Endometrial microvascular endothelial cells (primary cell): Measurements from ENCODE around the gene MTF1. TPM values are rescaled to one million over a fixed set of nuclear protein-coding genes. Genes with fewer than 3 reads are reported as not detected.

Source experiments
- in situ Hi-C: cut with HindIII; loops from 2 replicates; pipeline ENCODE4 v1.10.0; 2017; ENCODE audit warnings: low sequenced_read_pairs, low pct_unique_long_range_greater_than_20kb; ENCODE audit errors: inconsistent ontology term
- total RNA-seq: library from RNA; depleted of rRNA; stranded (reverse); fragments of >200 nt; gene quantifications from one replicate; pipeline ENCODE4 v1.2.3, GENCODE V29; 2015; ENCODE audit errors: inconsistent ontology term

The MTF1 gene
- total RNA-seq, 1 donor from 2014 or later = 2.0 TPM

DNA sequence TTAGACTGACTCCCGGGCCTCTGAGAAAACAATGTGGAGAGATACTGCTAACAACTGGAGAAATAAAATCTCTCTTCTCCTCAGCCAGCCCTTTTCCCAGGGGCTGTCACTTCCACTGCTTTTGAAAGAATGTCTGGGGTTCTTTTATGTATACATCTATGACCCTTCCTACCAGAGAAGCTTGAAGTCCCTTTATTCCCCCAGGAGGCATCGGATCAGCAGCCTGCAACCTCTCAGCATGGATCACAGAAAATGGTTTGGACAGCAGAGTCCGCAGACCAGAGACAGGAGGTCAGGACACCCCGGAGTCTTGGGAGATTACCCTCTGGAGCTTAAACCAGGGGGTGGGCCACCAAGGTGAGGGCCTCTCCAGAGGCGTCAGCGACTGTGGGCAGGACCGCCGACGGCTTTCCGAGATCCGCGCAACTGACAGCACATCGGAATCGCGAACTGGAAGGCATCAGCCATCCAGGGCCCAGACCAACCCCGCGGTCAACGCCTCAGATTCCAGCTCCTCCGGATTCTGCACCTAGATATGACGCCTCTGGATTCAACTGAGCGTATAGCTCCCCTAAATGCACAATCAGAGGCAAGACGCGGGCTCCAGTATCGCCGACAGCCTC lies 95.5 kb downstream of the MTF1 start:
- in situ Hi-C loops = no loop called here

DNA sequence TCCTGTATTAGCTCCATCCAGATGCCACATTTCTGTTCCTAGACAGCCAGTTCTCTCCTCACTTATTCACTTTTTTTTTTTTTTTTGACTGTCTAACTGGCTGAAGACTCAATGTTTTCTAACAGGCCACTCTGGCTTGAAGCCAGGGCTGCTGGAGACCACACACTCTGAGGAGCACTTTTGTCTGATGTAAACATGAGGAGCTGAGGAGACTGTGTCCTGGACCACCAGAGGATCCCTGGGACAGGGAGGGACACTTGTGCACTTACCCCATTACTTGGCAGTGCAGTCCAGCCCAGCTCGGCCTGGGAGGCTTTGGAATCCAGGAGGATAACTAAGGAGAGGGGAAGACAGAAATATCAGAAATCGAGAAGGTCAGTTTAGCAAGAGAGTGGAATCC lies 96.9 kb downstream of the MTF1 start:
- in situ Hi-C loops = no loop called here

DNA sequence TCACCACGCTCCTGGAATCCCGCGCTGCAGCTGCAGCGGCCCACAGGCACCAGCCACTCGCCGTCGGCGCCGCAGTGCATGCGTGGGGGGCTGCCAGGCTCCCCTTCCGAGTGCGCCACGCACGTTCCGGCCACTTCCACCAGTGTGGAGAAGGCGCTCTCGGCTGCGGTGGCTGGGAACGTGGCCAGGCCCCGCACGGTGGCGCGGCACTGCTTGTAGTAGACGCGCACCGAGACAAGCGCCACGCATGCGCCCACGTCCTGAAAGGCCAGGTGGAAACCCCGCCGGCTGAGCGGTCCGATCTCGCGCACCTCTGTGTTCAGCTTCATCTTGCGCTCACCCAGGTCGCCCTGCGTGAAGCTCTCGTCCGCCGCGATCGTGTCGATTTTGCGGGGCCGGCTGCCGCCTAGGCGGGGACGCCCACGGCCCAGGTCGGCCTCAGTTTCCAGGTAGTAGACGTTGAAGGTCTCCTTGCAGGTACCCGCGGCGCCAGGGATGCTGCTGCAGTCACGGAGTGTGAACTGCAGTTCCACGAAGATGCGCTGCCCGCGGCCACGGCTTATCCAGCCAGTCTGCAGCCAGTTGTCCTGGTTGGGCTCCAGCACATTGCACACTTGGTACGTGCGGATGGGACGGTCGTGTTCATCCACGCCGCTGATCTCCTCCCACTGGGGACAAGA lies 97.8 kb downstream of the MTF1 start:
- in situ Hi-C loops = no loop called here

Other genes starting within 250 kb of the MTF1 start
- gene RSPO1, start 224.7 kb downstream of the MTF1 start, total RNA-seq = not detected
- 47.8 TPM for gene CDCA8, start 167.1 kb downstream of the MTF1 start, total RNA-seq
- gene EPHA10, start 94.5 kb downstream of the MTF1 start, total RNA-seq = not detected
- gene MANEAL, start 65.7 kb downstream of the MTF1 start, total RNA-seq = not detected
- 23.3 TPM for gene C1orf122, start 51.8 kb downstream of the MTF1 start, total RNA-seq
- 25.5 TPM for gene YRDC, start 51.4 kb downstream of the MTF1 start, total RNA-seq
- gene INPP5B, start 87.5 kb upstream of the MTF1 start, total RNA-seq = 13.1 TPM
- gene SF3A3, start 130.4 kb upstream of the MTF1 start, total RNA-seq = 81.9 TPM
- gene FHL3, start 145.9 kb upstream of the MTF1 start, total RNA-seq = 17.3 TPM
- 69.1 TPM for gene UTP11, start 153.1 kb upstream of the MTF1 start, total RNA-seq
- gene POU3F1, start 187.2 kb upstream of the MTF1 start, total RNA-seq = not detected